DND-41 (cell line): ENCODE measurements around the gene NXF1.

Source experiments
- ATAC-seq: fragments of 200-7000 bp; cut with Tn5 transposase; 3 replicates; pipeline ENCODE4 v1.9.1; 2021; ENCODE audit warnings: low read depth; ENCODE audit not compliant: insufficient read depth
- DNase-seq: peaks from one replicate; pipeline ENCODE4 v3.0.0-alpha.2; 2020
- H2AFZ ChIP-seq: 2 replicates; pipeline ENCODE4 v1.6.0; 2012; ENCODE audit warnings: low read depth, low read length
- H3K27ac ChIP-seq: 2 replicates; pipeline ENCODE4 v1.5.1; 2012; ENCODE audit warnings: low read length, inconsistent platforms
- H3K27me3 ChIP-seq: fragments of 200-600 bp; sonication (generic); 2 replicates; pipeline ENCODE4 v1.6.0; 2012; ENCODE audit warnings: low read length, mild to moderate bottlenecking, inconsistent platforms; ENCODE audit not compliant: insufficient read depth, poor library complexity
- H3K36me3 ChIP-seq: 2 replicates; pipeline ENCODE4 v1.5.1; 2012; ENCODE audit warnings: low read length, inconsistent platforms; ENCODE audit not compliant: insufficient read depth
- H3K4me1 ChIP-seq: 2 replicates; pipeline ENCODE4 v1.5.1; 2012; ENCODE audit warnings: mild to moderate bottlenecking, low read length; ENCODE audit not compliant: insufficient read depth
- H3K4me2 ChIP-seq: 2 replicates; pipeline ENCODE4 v1.6.0; 2012; ENCODE audit warnings: mild to moderate bottlenecking, moderate library complexity, low read length, inconsistent platforms; ENCODE audit not compliant: insufficient read depth
- H3K4me3 ChIP-seq, 2 experiments: fragments of 200-600 bp in 1 of 2; shearing (Covaris generic) in 1 of 2; 2 replicates each; pipeline ENCODE4 v1.5.1; 2012 to 2016; ENCODE audit warnings: inconsistent platforms in 2 of 2, low read length in 2 of 2, mild to moderate bottlenecking in 2 of 2, low read depth in 1 of 2, moderate library complexity in 1 of 2
- H3K79me2 ChIP-seq: 2 replicates; pipeline ENCODE4 v1.6.0; 2012; ENCODE audit warnings: low read length, inconsistent platforms; ENCODE audit not compliant: insufficient read depth
- H3K9ac ChIP-seq: 2 replicates; pipeline ENCODE4 v1.6.0; 2012; ENCODE audit warnings: low read depth, mild to moderate bottlenecking, inconsistent platforms, low read length, moderate library complexity
- H3K9me3 ChIP-seq: 2 replicates; pipeline ENCODE4 v1.5.1; 2012; ENCODE audit warnings: low read length, moderate library complexity, mild to moderate bottlenecking, inconsistent platforms; ENCODE audit not compliant: insufficient read depth, severe bottlenecking
- H4K20me1 ChIP-seq: 2 replicates; pipeline ENCODE4 v1.6.0; 2012; ENCODE audit warnings: low read length; ENCODE audit not compliant: insufficient read depth
- CTCF ChIP-seq: IDR thresholded peaks from 2 replicates; pipeline ENCODE4 v1.5.1; 2012; ENCODE audit warnings: borderline replicate concordance, low read length, moderate library complexity, mild to moderate bottlenecking; ENCODE audit not compliant: poor library complexity, severe bottlenecking; ENCODE audit errors: extremely low read depth
- EZH2 ChIP-seq: IDR thresholded peaks from 3 replicates; pipeline ENCODE4 v1.6.1; 2012; ENCODE audit warnings: borderline replicate concordance, low read depth, mild to moderate bottlenecking, moderate library complexity, low read length, inconsistent platforms; ENCODE audit not compliant: severe bottlenecking

Gene NXF1

GRCh38 chr11:62801071-62801470, 4.2 kb downstream of the NXF1 start:
- TF ChIP-seq EZH2 (no peak), CTCF (no peak)
- Histone ChIP-seq H3K27me3 (no peaks in the 10 kb centered on the region), H3K9me3 (no peaks in the 10 kb centered on the region), H3K79me2 (peaks cover 48% of the 10 kb centered on the region), H3K4me1 (peaks cover 22% of the 10 kb centered on the region), H2AFZ (no peak overlapping the region), H3K4me2 (no peak overlapping the region), H3K36me3 (peaks cover 77% of the 10 kb centered on the region), H3K27ac (no peak overlapping the region), H3K9ac (no peak overlapping the region), H4K20me1 (peaks cover 19% of the 10 kb centered on the region; the same call in 1 of the 2 replicates), H3K4me3 (no peak overlapping the region)
- DNase-seq (no peak), ATAC-seq (no peak)

GRCh38 chr11:62799486-62799885, 5.8 kb downstream of the NXF1 start:
- Histone ChIP-seq H3K9ac (no peak overlapping the region), H3K79me2 (peaks cover 43% of the 10 kb centered on the region), H3K4me2 (no peak overlapping the region), H3K27me3 (no peaks in the 10 kb centered on the region), H2AFZ (no peak overlapping the region), H3K36me3 (peaks cover 93% of the 10 kb centered on the region), H3K4me1 (peaks cover 16% of the 10 kb centered on the region), H4K20me1 (peaks cover 18% of the 10 kb centered on the region; the same call in 1 of the 2 replicates), H3K9me3 (no peaks in the 10 kb centered on the region), H3K4me3 (no peak overlapping the region), H3K27ac (no peak overlapping the region)
- DNase-seq = no peak
- no peak for TF ChIP-seq EZH2
- TF ChIP-seq CTCF = no peak
- no peak for ATAC-seq

GRCh38 chr11:62796281-62796680, 9.0 kb downstream of the NXF1 start:
- Histone ChIP-seq H3K27ac (no peak overlapping the region), H3K4me2 (no peak overlapping the region), H3K36me3 (peaks cover 95% of the 10 kb centered on the region), H2AFZ (no peak overlapping the region), H3K79me2 (peaks cover 22% of the 10 kb centered on the region), H3K27me3 (no peaks in the 10 kb centered on the region), H3K9me3 (no peaks in the 10 kb centered on the region), H3K4me3 (no peak overlapping the region), H3K9ac (no peak overlapping the region), H3K4me1 (peaks cover 14% of the 10 kb centered on the region), H4K20me1 (0 out of 2 replicates have a peak, but pooled peaks cover 5% of the 10 kb centered on the region)
- no peak for ATAC-seq
- DNase-seq = no peak
- TF ChIP-seq CTCF (no peak), EZH2 (no peak)

- DNase-seq (no peak), ATAC-seq (no peak)
- no peak overlapping the region for H3K27ac ChIP-seq
- H3K4me1 ChIP-seq = peaks cover 32% of the 10 kb centered on the region
- H3K4me3 ChIP-seq = no peak overlapping the region
- peaks cover 93% of the 10 kb centered on the region for H3K36me3 ChIP-seq
- H2AFZ ChIP-seq = no peak overlapping the region
- peaks cover 33% of the 10 kb centered on the region for H3K79me2 ChIP-seq
- TF ChIP-seq EZH2 = no peak
- no peak for TF ChIP-seq CTCF
- no peaks in the 10 kb centered on the region for H3K27me3 ChIP-seq
- H3K4me2 ChIP-seq = no peak overlapping the region
- no peak overlapping the region for H3K9ac ChIP-seq
- 0 out of 2 replicates have a peak, but pooled peaks cover 2% of the 10 kb centered on the region for H4K20me1 ChIP-seq
- H3K9me3 ChIP-seq = no peaks in the 10 kb centered on the region
These were observed 11.0 kb downstream of the NXF1 start for GRCh38 chr11:62794201-62794775.
